ENCODE measurements around the gene CFAP141.
"Not testable (repeated sequence)": the region's sequence is repeated elsewhere in the genome, so short reads cannot be mapped to it uniquely, and the experiment has no call there.

The CFAP141 gene

GRCh38 chr1:154213274-154213673, 7.1 kb upstream of the CFAP141 start:
- Histone ChIP-seq H3K9me3 (no peaks in the 10 kb centered on the region), H3K36me3 (peaks cover 79% of the 10 kb centered on the region), H3K4me1 (no peaks in the 10 kb centered on the region), H3K27me3 (no peaks in the 10 kb centered on the region), H3K4me3 (ENCODE audit: low read depth, low read length) (no peak overlapping the region)
- TF ChIP-seq, protein P1, sequence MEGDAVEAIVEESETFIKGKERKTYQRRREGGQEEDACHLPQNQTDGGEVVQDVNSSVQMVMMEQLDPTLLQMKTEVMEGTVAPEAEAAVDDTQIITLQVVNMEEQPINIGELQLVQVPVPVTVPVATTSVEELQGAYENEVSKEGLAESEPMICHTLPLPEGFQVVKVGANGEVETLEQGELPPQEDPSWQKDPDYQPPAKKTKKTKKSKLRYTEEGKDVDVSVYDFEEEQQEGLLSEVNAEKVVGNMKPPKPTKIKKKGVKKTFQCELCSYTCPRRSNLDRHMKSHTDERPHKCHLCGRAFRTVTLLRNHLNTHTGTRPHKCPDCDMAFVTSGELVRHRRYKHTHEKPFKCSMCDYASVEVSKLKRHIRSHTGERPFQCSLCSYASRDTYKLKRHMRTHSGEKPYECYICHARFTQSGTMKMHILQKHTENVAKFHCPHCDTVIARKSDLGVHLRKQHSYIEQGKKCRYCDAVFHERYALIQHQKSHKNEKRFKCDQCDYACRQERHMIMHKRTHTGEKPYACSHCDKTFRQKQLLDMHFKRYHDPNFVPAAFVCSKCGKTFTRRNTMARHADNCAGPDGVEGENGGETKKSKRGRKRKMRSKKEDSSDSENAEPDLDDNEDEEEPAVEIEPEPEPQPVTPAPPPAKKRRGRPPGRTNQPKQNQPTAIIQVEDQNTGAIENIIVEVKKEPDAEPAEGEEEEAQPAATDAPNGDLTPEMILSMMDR (IDR thresholded peaks at IDR 0.05; ENCODE audit: low read depth, low read length): no peak
- no peak for DNase-seq

- no peak overlapping the region for H3K4me3 ChIP-seq (ENCODE audit: low read depth, low read length)
- no peaks in the 10 kb centered on the region for H3K9me3 ChIP-seq
- no peaks in the 10 kb centered on the region for H3K27me3 ChIP-seq
- H3K36me3 ChIP-seq: peaks cover 77% of the 10 kb centered on the region
- H3K4me1 ChIP-seq: no peaks in the 10 kb centered on the region
- TF ChIP-seq, protein P1 (IDR thresholded peaks at IDR 0.05; ENCODE audit: low read depth, low read length): no peak
- DNase-seq: no peak
Measured at GRCh38 chr1:154212083-154212482, 6.0 kb upstream of the CFAP141 start.

- peaks cover 74% of the 10 kb centered on the region for H3K36me3 ChIP-seq
- no peak overlapping the region for H3K4me3 ChIP-seq (ENCODE audit: low read depth, low read length)
- no peaks in the 10 kb centered on the region for H3K27me3 ChIP-seq
- no peak for DNase-seq
- H3K4me1 ChIP-seq: no peaks in the 10 kb centered on the region
- TF ChIP-seq, protein P1 (IDR thresholded peaks at IDR 0.05; ENCODE audit: low read depth, low read length): no peak
- H3K9me3 ChIP-seq: no peaks in the 10 kb centered on the region
Measured at GRCh38 chr1:154208677-154209388, 2.7 kb upstream of the CFAP141 start.

DNA sequence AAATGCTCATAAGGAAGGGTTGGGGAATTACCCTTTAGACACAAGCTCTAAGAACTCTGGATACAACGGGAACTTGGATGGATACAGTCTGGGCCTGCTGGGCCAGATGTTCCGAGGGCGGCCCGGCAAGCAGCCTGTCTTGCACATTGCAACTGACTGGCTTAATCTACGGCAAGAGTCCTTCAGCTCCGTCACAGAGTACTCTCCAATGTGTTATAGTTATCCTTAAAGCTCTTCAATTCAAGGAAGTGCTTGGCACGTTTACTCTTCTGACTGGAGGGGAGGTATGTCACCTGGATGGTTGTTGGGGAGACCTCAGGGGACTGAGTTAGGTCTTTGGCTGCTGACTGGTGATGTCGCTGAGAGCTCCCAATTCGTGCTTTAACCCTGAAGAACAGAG, 1.1 kb upstream of the CFAP141 start:
- no peaks in the 10 kb centered on the region for H3K9me3 ChIP-seq
- H3K27me3 ChIP-seq: no peaks in the 10 kb centered on the region
- DNase-seq: no peak
- no peaks in the 10 kb centered on the region for H3K4me1 ChIP-seq
- H3K36me3 ChIP-seq: peaks cover 58% of the 10 kb centered on the region
- TF ChIP-seq, protein P1 (IDR thresholded peaks at IDR 0.05; ENCODE audit: low read depth, low read length): no peak
- no peak overlapping the region for H3K4me3 ChIP-seq (ENCODE audit: low read depth, low read length)

- H3K4me1 ChIP-seq; H3K9me3 ChIP-seq; H3K4me3 ChIP-seq (ENCODE audit: low read depth, low read length); DNase-seq; H3K27me3 ChIP-seq: not testable (repeated sequence)
- H3K36me3 ChIP-seq: peaks cover 45% of the 10 kb centered on the region
Measured at GRCh38 chr1:154205778-154206177, 355 bp downstream of the CFAP141 start.

DNA sequence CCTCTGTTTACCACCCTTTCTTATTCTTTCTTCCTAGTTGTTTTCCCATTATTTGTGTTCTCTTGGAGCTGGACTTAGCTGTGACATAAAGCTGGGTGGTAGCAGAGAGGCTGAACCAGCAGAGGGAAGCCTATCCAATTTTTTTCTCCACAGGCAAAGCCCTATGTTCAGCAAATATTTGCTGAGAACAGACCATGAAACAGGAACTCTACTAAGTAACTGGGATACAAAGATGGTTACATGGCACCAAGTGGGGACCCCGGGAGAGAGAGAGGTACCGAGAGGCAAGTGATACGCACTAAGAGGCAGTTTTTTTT, 6.6 kb downstream of the CFAP141 start:
- H3K27me3 ChIP-seq: no peaks in the 10 kb centered on the region
- H3K36me3 ChIP-seq: no peaks in the 10 kb centered on the region
- no peak for DNase-seq
- H3K4me1 ChIP-seq: no peaks in the 10 kb centered on the region
- no peaks in the 10 kb centered on the region for H3K9me3 ChIP-seq
- no peak overlapping the region; the same call in 1 of the 2 replicates for H3K4me3 ChIP-seq (ENCODE audit: low read depth, low read length)
- TF ChIP-seq, protein P1 (IDR thresholded peaks at IDR 0.05; ENCODE audit: low read depth, low read length): no peak; the same call in none of the 2 replicates
